ENCODE measurements around the gene PTPN18. TPM values are rescaled to one million over a fixed set of nuclear protein-coding genes. Genes with fewer than 3 reads are reported as not detected.

Gene PTPN18
- total and polyA plus RNA-seq, 7 donors: 30.0 to 113 (median 39.2) TPM

- no peak overlapping the region for H3K27ac ChIP-seq
- H3K27me3 ChIP-seq: no peaks in the 10 kb centered on the region
- no peaks in the 10 kb centered on the region for H3K9me3 ChIP-seq
- 85 to 87% methylated on average over 4 of the region's 4 CpGs for WGBS, 2 donors
- DNase-seq: no peak
- TF ChIP-seq, protein P1, sequence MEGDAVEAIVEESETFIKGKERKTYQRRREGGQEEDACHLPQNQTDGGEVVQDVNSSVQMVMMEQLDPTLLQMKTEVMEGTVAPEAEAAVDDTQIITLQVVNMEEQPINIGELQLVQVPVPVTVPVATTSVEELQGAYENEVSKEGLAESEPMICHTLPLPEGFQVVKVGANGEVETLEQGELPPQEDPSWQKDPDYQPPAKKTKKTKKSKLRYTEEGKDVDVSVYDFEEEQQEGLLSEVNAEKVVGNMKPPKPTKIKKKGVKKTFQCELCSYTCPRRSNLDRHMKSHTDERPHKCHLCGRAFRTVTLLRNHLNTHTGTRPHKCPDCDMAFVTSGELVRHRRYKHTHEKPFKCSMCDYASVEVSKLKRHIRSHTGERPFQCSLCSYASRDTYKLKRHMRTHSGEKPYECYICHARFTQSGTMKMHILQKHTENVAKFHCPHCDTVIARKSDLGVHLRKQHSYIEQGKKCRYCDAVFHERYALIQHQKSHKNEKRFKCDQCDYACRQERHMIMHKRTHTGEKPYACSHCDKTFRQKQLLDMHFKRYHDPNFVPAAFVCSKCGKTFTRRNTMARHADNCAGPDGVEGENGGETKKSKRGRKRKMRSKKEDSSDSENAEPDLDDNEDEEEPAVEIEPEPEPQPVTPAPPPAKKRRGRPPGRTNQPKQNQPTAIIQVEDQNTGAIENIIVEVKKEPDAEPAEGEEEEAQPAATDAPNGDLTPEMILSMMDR (IDR thresholded peaks at IDR 0.05): no peak
- no peak for TF ChIP-seq EP300 (IDR thresholded peaks at IDR 0.05)
- TF ChIP-seq POLR2A (IDR thresholded peaks at IDR 0.05): no peak
- no peak for TF ChIP-seq POLR2AphosphoS5 (IDR thresholded peaks at IDR 0.05)
- intact Hi-C loops (cut with DNase I): no loop called here
- H3K36me3 ChIP-seq: peaks cover 19 to 49% (median 32%) of the 10 kb centered on the region in 4 donors
- peaks cover 0 to 16% (median 13%) of the 10 kb centered on the region in 4 donors for H3K4me1 ChIP-seq
- no peak overlapping the region for H3K4me3 ChIP-seq
Observed at GRCh38 chr2:130346741-130347066, 9.2 kb upstream of the PTPN18 start.

- peaks cover 19 to 49% (median 32%) of the 10 kb centered on the region in 4 donors for H3K36me3 ChIP-seq
- H3K9me3 ChIP-seq: no peaks in the 10 kb centered on the region
- TF ChIP-seq, protein P1 (IDR thresholded peaks at IDR 0.05): no peak
- no peak for TF ChIP-seq POLR2A (IDR thresholded peaks at IDR 0.05)
- no peak for TF ChIP-seq EP300 (IDR thresholded peaks at IDR 0.05)
- TF ChIP-seq POLR2AphosphoS5 (IDR thresholded peaks at IDR 0.05): no peak
- peaks cover 0 to 16% (median 12%) of the 10 kb centered on the region in 4 donors for H3K4me1 ChIP-seq
- no peak overlapping the region for H3K27ac ChIP-seq
- intact Hi-C loops (cut with DNase I): no loop called here
- no peaks in the 10 kb centered on the region for H3K27me3 ChIP-seq
- 87 to 92% methylated on average over 7 of the region's 7 CpGs for WGBS, 2 donors
- no peak overlapping the region for H3K4me3 ChIP-seq
- DNase-seq: no peak
Observed at GRCh38 chr2:130347220-130347925, 8.5 kb upstream of the PTPN18 start.

DNA sequence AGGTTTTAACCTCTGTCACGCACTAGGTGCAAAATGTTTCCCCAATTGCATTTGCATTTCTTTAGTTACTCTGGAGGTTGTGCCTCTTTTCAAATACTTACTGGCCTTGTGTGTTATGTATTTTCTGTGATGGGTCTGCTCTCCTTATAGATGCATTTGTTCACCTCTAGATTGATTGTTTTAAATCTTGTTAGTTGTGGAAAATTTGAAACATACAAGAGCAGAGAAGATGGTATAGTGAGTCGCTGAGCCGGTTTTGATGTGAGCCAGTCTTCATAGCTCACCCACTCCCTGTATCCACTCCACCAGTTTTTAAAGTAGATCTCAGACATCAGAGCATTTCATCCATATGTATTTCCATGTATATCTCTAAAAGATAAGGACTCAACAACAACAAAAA is 6.7 kb upstream of the PTPN18 start:
- H3K27ac ChIP-seq: no peak overlapping the region
- 87% methylated on average over 3 of the region's 3 CpGs for WGBS, 2 donors
- H3K4me1 ChIP-seq: peaks cover 0 to 9% (median under 1%) of the 10 kb centered on the region in 4 donors
- peaks cover 19 to 49% (median 32%) of the 10 kb centered on the region in 4 donors for H3K36me3 ChIP-seq
- no peak for TF ChIP-seq POLR2A (IDR thresholded peaks at IDR 0.05)
- no peak for TF ChIP-seq EP300 (IDR thresholded peaks at IDR 0.05)
- TF ChIP-seq, protein P1 (IDR thresholded peaks at IDR 0.05): no peak
- no peak for TF ChIP-seq POLR2AphosphoS5 (IDR thresholded peaks at IDR 0.05)
- no peaks in the 10 kb centered on the region for H3K9me3 ChIP-seq
- intact Hi-C loops (cut with DNase I): no loop called here
- no peak overlapping the region for H3K4me3 ChIP-seq
- no peak for DNase-seq
- H3K27me3 ChIP-seq: no peaks in the 10 kb centered on the region

GRCh38 chr2:130351711-130352110 is 4.1 kb upstream of the PTPN18 start:
- peak; percentile 25 for DNase-seq
- Histone ChIP-seq H3K4me1 (peaks cover 0 to 22% (median 15%) of the 10 kb centered on the region in 4 donors), H3K27me3 (no peaks in the 10 kb centered on the region), H3K4me3 (no peak overlapping the region), H3K27ac (no peak overlapping the region), H3K9me3 (no peaks in the 10 kb centered on the region), H3K36me3 (peaks cover 0 to 25% (median 9%) of the 10 kb centered on the region in 4 donors)
- TF ChIP-seq, protein P1 (IDR thresholded peaks at IDR 0.05): no peak
- TF ChIP-seq POLR2A (IDR thresholded peaks at IDR 0.05) (no peak), EP300 (IDR thresholded peaks at IDR 0.05) (no peak)
- 56 to 71% methylated on average over 7 of the region's 7 CpGs for WGBS, 2 donors
- intact Hi-C loops (cut with DNase I): loop anchor here (10.0 kb wide), 1 partner anchor 753 kb away; the partner anchor contains the start of gene PLEKHB2

Data from sigmoid colon (tissue), 7 donors.